K562 (cell line): ENCODE results near the gene MBL2.

Source experiments
- POLR2AphosphoS5 ChIP-seq: IDR thresholded peaks from 2 replicates; pipeline ENCODE4 v1.6.1; 2011; ENCODE audit warnings: mild to moderate bottlenecking, low read depth, low read length, moderate library complexity; ENCODE audit not compliant: control insufficient read depth, insufficient read depth
- SMAD3 ChIP-seq: fragments of 450-650 bp; formaldehyde crosslinking; conservative IDR thresholded peaks from 2 replicates; pipeline ENCODE4 v1.4.0; 2020; ENCODE audit warnings: mild to moderate bottlenecking

DNA sequence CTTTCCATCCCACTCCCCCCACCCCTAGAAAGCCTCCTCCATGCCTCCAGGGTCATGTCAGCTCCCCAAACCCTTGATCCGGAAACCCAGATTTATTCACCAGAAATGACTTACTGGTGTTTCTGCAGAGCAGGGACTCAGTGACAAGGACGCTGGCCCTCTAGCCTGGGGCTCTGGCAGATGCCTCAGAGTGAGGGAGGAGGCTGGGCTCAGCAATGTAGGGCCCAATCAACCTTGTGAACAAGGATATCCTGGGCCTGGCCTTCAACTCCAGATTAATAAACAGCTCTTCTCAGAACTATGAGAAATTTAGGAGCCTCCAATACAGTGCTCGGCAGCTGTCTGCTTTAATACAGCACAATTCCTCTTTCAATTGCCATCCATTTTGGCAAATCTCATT, at the start of gene MBL2:
- TF ChIP-seq SMAD3 (CRISPR knock-in tag) (no peak), POLR2AphosphoS5 (no peak)
